Measurements from ENCODE around the gene PRKN.
A peak's percentile ranks its signal among the peaks of the same experiment; 100 is the strongest.

DNA sequence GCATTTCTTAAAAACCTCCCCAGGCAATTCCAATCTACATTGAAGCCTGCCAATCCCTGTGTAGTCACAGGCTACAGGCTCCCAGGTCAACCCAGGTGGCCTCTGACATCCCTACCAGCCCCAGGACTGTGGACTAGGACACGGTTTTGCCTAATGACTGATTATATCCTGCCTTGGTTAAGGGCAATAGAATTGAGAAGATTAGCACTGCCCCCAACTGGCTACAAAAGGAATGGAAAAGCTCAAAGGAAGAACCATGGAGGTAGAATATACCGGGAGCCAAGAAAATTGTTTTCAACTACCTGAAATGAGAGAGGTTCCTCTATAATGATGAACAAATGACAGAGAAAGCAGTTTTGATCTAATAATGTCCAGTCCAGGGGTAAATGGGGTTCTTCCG lies 1032.6 kb downstream of the PRKN start:
- TF ChIP-seq, protein P1, sequence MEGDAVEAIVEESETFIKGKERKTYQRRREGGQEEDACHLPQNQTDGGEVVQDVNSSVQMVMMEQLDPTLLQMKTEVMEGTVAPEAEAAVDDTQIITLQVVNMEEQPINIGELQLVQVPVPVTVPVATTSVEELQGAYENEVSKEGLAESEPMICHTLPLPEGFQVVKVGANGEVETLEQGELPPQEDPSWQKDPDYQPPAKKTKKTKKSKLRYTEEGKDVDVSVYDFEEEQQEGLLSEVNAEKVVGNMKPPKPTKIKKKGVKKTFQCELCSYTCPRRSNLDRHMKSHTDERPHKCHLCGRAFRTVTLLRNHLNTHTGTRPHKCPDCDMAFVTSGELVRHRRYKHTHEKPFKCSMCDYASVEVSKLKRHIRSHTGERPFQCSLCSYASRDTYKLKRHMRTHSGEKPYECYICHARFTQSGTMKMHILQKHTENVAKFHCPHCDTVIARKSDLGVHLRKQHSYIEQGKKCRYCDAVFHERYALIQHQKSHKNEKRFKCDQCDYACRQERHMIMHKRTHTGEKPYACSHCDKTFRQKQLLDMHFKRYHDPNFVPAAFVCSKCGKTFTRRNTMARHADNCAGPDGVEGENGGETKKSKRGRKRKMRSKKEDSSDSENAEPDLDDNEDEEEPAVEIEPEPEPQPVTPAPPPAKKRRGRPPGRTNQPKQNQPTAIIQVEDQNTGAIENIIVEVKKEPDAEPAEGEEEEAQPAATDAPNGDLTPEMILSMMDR (IDR thresholded peaks at IDR 0.05; ENCODE audit: low read depth, low read length) = peak; percentile 73
- TF ChIP-seq POLR2A (IDR thresholded peaks at IDR 0.05; ENCODE audit: extremely low read depth, insufficient read length) = no peak
- TF ChIP-seq, protein P2, sequence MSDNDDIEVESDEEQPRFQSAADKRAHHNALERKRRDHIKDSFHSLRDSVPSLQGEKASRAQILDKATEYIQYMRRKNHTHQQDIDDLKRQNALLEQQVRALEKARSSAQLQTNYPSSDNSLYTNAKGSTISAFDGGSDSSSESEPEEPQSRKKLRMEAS (IDR thresholded peaks at IDR 0.05; ENCODE audit: low read depth, low read length) = no peak
